Measurements from ENCODE around the gene ROR2. TPM values are rescaled to one million over a fixed set of nuclear protein-coding genes. Genes with fewer than 3 reads are reported as not detected.

Gene ROR2
- total and polyA plus RNA-seq, 2 of the 8 experiments (the other 6 are each of a cell fraction or from before 2014, with no cell fraction given), result 2.7 to 4.3 TPM

GRCh38 chr9:91705386-91705785 lies 244.6 kb downstream of the ROR2 start:
- WGBS, 2 experiments (ENCODE audit: extremely low coverage in 1 of 2, insufficient coverage in 1 of 2, insufficient read length in 1 of 2, insufficient replicate concordance in 2 of 2, low coverage in 1 of 2, low lambda C conversion rate in 2 of 2, missing lambda C conversion rate in 1 of 2), result 90% methylated on average over 1 of the region's 1 CpG; no CpG with 5 or more reads in 1 of the 2 experiments
- Histone ChIP-seq H2BK20ac (ENCODE audit: low read length) (no peak overlapping the region), H3K79me2 (ENCODE audit: control insufficient read depth in 1 of 2, insufficient read depth in 2 of 2, low read length in 2 of 2) (no peaks in the 10 kb centered on the region), H2BK15ac (ENCODE audit: low read length) (no peak overlapping the region), H2BK5ac (ENCODE audit: low read depth, low read length) (no peak overlapping the region), H2BK12ac (ENCODE audit: low read depth, low read length) (no peak overlapping the region), H3K23ac (ENCODE audit: insufficient read length) (no peak overlapping the region), H3K79me1 (ENCODE audit: low read depth, low read length) (no peaks in the 10 kb centered on the region), H4K8ac (ENCODE audit: extremely low read depth, insufficient read depth, low read length) (no peak overlapping the region), H2AK5ac (ENCODE audit: low read depth, low read length) (no peak overlapping the region), H2AFZ (ENCODE audit: low read length) (no peak overlapping the region), H3K14ac (ENCODE audit: insufficient read length) (no peak overlapping the region), H3K36me3 (ENCODE audit: control insufficient read depth in 2 of 4, insufficient read depth in 4 of 4, low read length in 3 of 4) (no peaks in the 10 kb centered on the region), H3K27ac (ENCODE audit: low read depth, low read length) (no peak overlapping the region), H3K23me2 (ENCODE audit: low read depth, low read length) (no peaks in the 10 kb centered on the region), H3K9ac (replicated peaks in 1 of 4; ENCODE audit: extremely low read depth in 1 of 4, low read depth in 3 of 4, low read length in 3 of 4) (no peak overlapping the region), H3K4ac (replicated peaks; ENCODE audit: insufficient read length, low read depth, low read length) (no peak overlapping the region), H4K5ac (ENCODE audit: insufficient read length, low read depth, low read length) (no peak overlapping the region), H2BK120ac (replicated peaks; ENCODE audit: low read depth, low read length) (no peak overlapping the region), H3K9me3 (ENCODE audit: insufficient read depth in 2 of 2, low read depth in 1 of 2, low read length in 1 of 2) (peaks cover 0 to 4% of the 10 kb centered on the region in 2 experiments; a peak in 2 of 4 replicates), H3K27me3 (replicated peaks in 1 of 4; ENCODE audit: control insufficient read depth in 3 of 4, extremely low read depth in 1 of 4, insufficient read depth in 3 of 4, low read length in 3 of 4) (no peaks in the 10 kb centered on the region), H3K4me3 (ENCODE audit: extremely low read depth in 1 of 4, insufficient read depth in 2 of 4, low read depth in 3 of 4, low read length in 4 of 4) (no peak overlapping the region), H4K91ac (replicated peaks; ENCODE audit: insufficient read length, low read length) (no peak overlapping the region), H4K20me1 (replicated peaks in 1 of 2; ENCODE audit: control insufficient read depth in 1 of 2, insufficient read depth in 2 of 2, low read length in 2 of 2) (no peaks in the 10 kb centered on the region), H3K4me1 (replicated peaks in 1 of 4; ENCODE audit: control insufficient read depth in 3 of 4, insufficient read depth in 4 of 4, low read length in 3 of 4) (no peaks in the 10 kb centered on the region), H3K4me2 (ENCODE audit: insufficient read depth in 1 of 2, low read depth in 2 of 2, low read length in 2 of 2) (no peak overlapping the region), H3K56ac (replicated peaks; ENCODE audit: insufficient read length, low read depth, low read length) (no peak overlapping the region), H3K18ac (ENCODE audit: extremely low read depth, low read length) (no peak overlapping the region)
- POLR2A ChIA-PET (ENCODE audit: partially characterized antibody), result no interaction called here
- TF ChIP-seq KDM5A (IDR thresholded peaks at IDR 0.05; ENCODE audit: low read length), result no peak
- TF ChIP-seq EZH2 (IDR thresholded peaks at IDR 0.05; ENCODE audit: low read depth, low read length, severe bottlenecking), result no peak
- no peak for TF ChIP-seq NANOG (IDR thresholded peaks at IDR 0.05; ENCODE audit: insufficient read depth, low read depth, low read length, poor library complexity, severe bottlenecking)
- no peak for TF ChIP-seq YY1 (IDR thresholded peaks at IDR 0.05; ENCODE audit: low read depth, low read length)
- TF ChIP-seq CHD1 (IDR thresholded peaks at IDR 0.05; ENCODE audit: low read depth, low read length), result no peak
- TF ChIP-seq MAFK (IDR thresholded peaks at IDR 0.05; ENCODE audit: low read depth, low read length), result no peak
- TF ChIP-seq SIN3A (conservative IDR thresholded peaks at IDR 0.05 in 1 of 2, IDR thresholded peaks at IDR 0.05 in 1 of 2; ENCODE audit: low read depth in 1 of 2, low read length in 2 of 2), result no peak
- no peak for TF ChIP-seq ASH2L (IDR thresholded peaks at IDR 0.05; ENCODE audit: low read length)
- no peak for TF ChIP-seq NRF1 (IDR thresholded peaks at IDR 0.05; ENCODE audit: low read depth, low read length)
- no peak for DNase-seq (ENCODE audit: low read depth in 1 of 2, low spot score in 2 of 2)
- FAIRE-seq, result no peak
- CTCF ChIA-PET (ENCODE audit: partially characterized antibody), result interaction anchor here (1.4 kb wide), 1 partner anchor 45 kb away, joined by 4 read pairs; no protein-coding TSS in a partner anchor

Measured in H1 (cell line).